H1 (cell line): ENCODE results near the gene OR52I1. TPM values are rescaled to one million over a fixed set of nuclear protein-coding genes. Genes with fewer than 3 reads are reported as not detected.

Experiments
- CTCF ChIA-PET: fragments of 300-600 bp; sonication (Branson Sonifier 250); formaldehyde crosslinking; loops from one replicate; lab custom pipeline; 2021; ENCODE audit not compliant: partially characterized antibody; lab: Charles Lee
- POLR2A ChIA-PET: fragments of 300-600 bp; sonication (Branson Sonifier 250); formaldehyde crosslinking; loops from one replicate; lab custom pipeline; 2021; ENCODE audit warnings: inconsistent platforms; ENCODE audit not compliant: partially characterized antibody; lab: Charles Lee
- DNase-seq, 2 experiments: peaks; one replicate each; pipeline versions ENCODE4 v3.0.0 to v3.0.0-alpha.2; 2010 to 2022; ENCODE audit warnings: low spot score in 2 of 2, low read depth in 1 of 2, mixed read lengths in 1 of 2
- FAIRE-seq: peaks from 2 replicates; lab custom pipeline; 2011; peaks lifted over from hg19 to GRCh38; lab: Jason Lieb, UNC
- H2AFZ ChIP-seq: 2 replicates; pipeline ENCODE4 v1.8.1; 2012; ENCODE audit warnings: low read length, inconsistent platforms
- H2AK5ac ChIP-seq: 2 replicates; pipeline ENCODE4 v1.6.1; 2013; ENCODE audit warnings: low read depth, low read length
- H2BK120ac ChIP-seq: replicated peaks from 2 replicates; pipeline ENCODE3; 2013; ENCODE audit warnings: low read depth, low read length, inconsistent platforms
- H2BK12ac ChIP-seq: 2 replicates; pipeline ENCODE4 v1.6.1; 2013; ENCODE audit warnings: low read depth, low read length
- H2BK15ac ChIP-seq: 2 replicates; pipeline ENCODE4 v1.6.1; 2013; ENCODE audit warnings: low read length
- H2BK20ac ChIP-seq: 2 replicates; pipeline ENCODE4 v1.6.1; 2013; ENCODE audit warnings: low read length
- H2BK5ac ChIP-seq: 2 replicates; pipeline ENCODE4 v1.6.1; 2013; ENCODE audit warnings: low read depth, low read length
- H3K14ac ChIP-seq: 2 replicates; pipeline ENCODE4 v1.6.1; 2013; ENCODE audit warnings: inconsistent platforms; ENCODE audit not compliant: insufficient read length
- H3K18ac ChIP-seq: 2 replicates; pipeline ENCODE4 v1.6.1; 2013; ENCODE audit warnings: low read length; ENCODE audit errors: extremely low read depth
- H3K23ac ChIP-seq: 2 replicates; pipeline ENCODE4 v1.6.1; 2013; ENCODE audit warnings: inconsistent platforms; ENCODE audit not compliant: insufficient read length
- H3K23me2 ChIP-seq: 2 replicates; pipeline ENCODE4 v1.6.1; 2013; ENCODE audit warnings: low read depth, low read length
- H3K27ac ChIP-seq: 2 replicates; pipeline ENCODE4 v1.6.1; 2011; ENCODE audit warnings: low read depth, low read length, inconsistent platforms
- H3K27me3 ChIP-seq, 4 experiments: replicated peaks in 1 of 4; 1 replicate in 1 of 4; 2 replicates in 3 of 4; pipeline versions ENCODE4 v1.6.1 to v1.8.1; 2011 to 2013; ENCODE audit warnings: low read length in 3 of 4, mild to moderate bottlenecking in 3 of 4, inconsistent platforms in 2 of 4, mixed read lengths in 2 of 4, moderate library complexity in 1 of 4; ENCODE audit not compliant: control insufficient read depth in 3 of 4, insufficient read depth in 3 of 4; ENCODE audit errors: extremely low read depth in 1 of 4
- H3K36me3 ChIP-seq, 4 experiments: 2 replicates each; pipeline versions ENCODE4 v1.6.1 to v1.8.1; 2011 to 2013; ENCODE audit warnings: mild to moderate bottlenecking in 4 of 4, low read length in 3 of 4, moderate library complexity in 2 of 4, control low read depth in 1 of 4, inconsistent platforms in 1 of 4; ENCODE audit not compliant: insufficient read depth in 4 of 4, control insufficient read depth in 2 of 4
- H3K4ac ChIP-seq: replicated peaks from 2 replicates; pipeline ENCODE3; 2013; ENCODE audit warnings: low read length, low read depth, mixed read lengths, inconsistent platforms; ENCODE audit not compliant: insufficient read length
- H3K4me1 ChIP-seq, 4 experiments: replicated peaks in 1 of 4; 1 replicate in 1 of 4; 2 replicates in 3 of 4; pipeline versions ENCODE4 v1.6.1 to v1.8.1; 2011 to 2013; ENCODE audit warnings: low read length in 3 of 4, inconsistent platforms in 2 of 4, mixed read lengths in 1 of 4; ENCODE audit not compliant: insufficient read depth in 4 of 4, control insufficient read depth in 3 of 4
- H3K4me2 ChIP-seq, 2 experiments: 2 replicates each; pipeline versions ENCODE4 v1.6.1 to v1.8.1; 2011 to 2013; ENCODE audit warnings: low read depth in 2 of 2, low read length in 2 of 2, control low read depth in 1 of 2, inconsistent platforms in 1 of 2, mild to moderate bottlenecking in 1 of 2; ENCODE audit not compliant: insufficient read depth in 1 of 2
- H3K4me3 ChIP-seq, 4 experiments: fragments of 200-600, 300-600 bp in 1 of 4; sonication (generic), shearing (Covaris generic), sonication (Bioruptor Twin) in 1 of 4; 2 replicates each; pipeline versions ENCODE4 v1.5.1 to v1.8.1; 2011 to 2016; ENCODE audit warnings: low read length in 4 of 4, low read depth in 3 of 4, control low read depth in 2 of 4, inconsistent platforms in 2 of 4, mild to moderate bottlenecking in 2 of 4, mixed read lengths in 1 of 4, moderate library complexity in 1 of 4; ENCODE audit not compliant: insufficient read depth in 2 of 4; ENCODE audit errors: extremely low read depth in 1 of 4
- H3K56ac ChIP-seq: replicated peaks from 2 replicates; pipeline ENCODE3; 2013; ENCODE audit warnings: low read depth, mild to moderate bottlenecking, mixed read lengths, low read length, inconsistent platforms; ENCODE audit not compliant: insufficient read length
- H3K79me1 ChIP-seq: 2 replicates; pipeline ENCODE4 v1.6.1; 2013; ENCODE audit warnings: low read depth, low read length, control low read depth
- H3K79me2 ChIP-seq, 2 experiments: 2 replicates each; pipeline versions ENCODE4 v1.6.1 to v1.8.1; 2012 to 2013; ENCODE audit warnings: low read length in 2 of 2, mild to moderate bottlenecking in 2 of 2, inconsistent platforms in 1 of 2; ENCODE audit not compliant: insufficient read depth in 2 of 2, control insufficient read depth in 1 of 2
- H3K9ac ChIP-seq, 4 experiments: replicated peaks in 1 of 4; 1 replicate in 1 of 4; 2 replicates in 3 of 4; pipeline versions ENCODE4 v1.6.1 to v1.8.1; 2011 to 2013; ENCODE audit warnings: low read depth in 3 of 4, low read length in 3 of 4, control low read depth in 2 of 4, mild to moderate bottlenecking in 2 of 4, moderate library complexity in 2 of 4, inconsistent platforms in 1 of 4; ENCODE audit errors: extremely low read depth in 1 of 4
- H3K9me3 ChIP-seq, 2 experiments: 2 replicates each; pipeline versions ENCODE4 v1.6.1 to v1.8.1; 2012 to 2013; ENCODE audit warnings: mild to moderate bottlenecking in 2 of 2, moderate library complexity in 2 of 2, control low read depth in 1 of 2, inconsistent platforms in 1 of 2, low read depth in 1 of 2, low read length in 1 of 2, mixed read lengths in 1 of 2; ENCODE audit not compliant: insufficient read depth in 2 of 2
- H4K20me1 ChIP-seq, 2 experiments: replicated peaks in 1 of 2; 2 replicates each; pipeline versions ENCODE3 to v1.8.1; 2011 to 2013; ENCODE audit warnings: inconsistent platforms in 2 of 2, low read length in 2 of 2, mild to moderate bottlenecking in 1 of 2; ENCODE audit not compliant: insufficient read depth in 2 of 2, control insufficient read depth in 1 of 2
- H4K5ac ChIP-seq: 2 replicates; pipeline ENCODE4 v1.6.1; 2013; ENCODE audit warnings: low read length, low read depth, mixed read lengths, inconsistent platforms; ENCODE audit not compliant: insufficient read length
- H4K8ac ChIP-seq: 2 replicates; pipeline ENCODE4 v1.8.0; 2013; ENCODE audit warnings: mild to moderate bottlenecking, moderate library complexity, low read length, inconsistent platforms; ENCODE audit not compliant: insufficient read depth; ENCODE audit errors: extremely low read depth
- H4K91ac ChIP-seq: replicated peaks from 2 replicates; pipeline ENCODE3; 2013; ENCODE audit warnings: low read length, mixed read lengths, inconsistent platforms; ENCODE audit not compliant: insufficient read length
- E2F6 ChIP-seq: IDR thresholded peaks from 2 replicates; pipeline ENCODE4 v1.6.1; 2012; ENCODE audit warnings: inconsistent platforms
- GABPA ChIP-seq: IDR thresholded peaks from 2 replicates; pipeline ENCODE4 v1.6.1; 2011; ENCODE audit warnings: mild to moderate bottlenecking, low read length, moderate library complexity, borderline replicate concordance; ENCODE audit not compliant: insufficient read depth
- KDM1A ChIP-seq: fragments of 200-600, 300-600 bp; sonication (generic); IDR thresholded peaks from 2 replicates; pipeline ENCODE4 v1.7.1; 2016; ENCODE audit warnings: mild to moderate bottlenecking, low read length, borderline replicate concordance
- MAX ChIP-seq: IDR thresholded peaks from 2 replicates; pipeline ENCODE4 v1.6.1; 2012; ENCODE audit warnings: inconsistent platforms
- NANOG ChIP-seq: IDR thresholded peaks from 2 replicates; pipeline ENCODE4 v1.6.1; 2011; ENCODE audit warnings: low read length, low read depth, mild to moderate bottlenecking, inconsistent platforms; ENCODE audit not compliant: insufficient read depth, poor library complexity, severe bottlenecking
- NRF1 ChIP-seq: IDR thresholded peaks from 2 replicates; pipeline ENCODE4 v1.6.1; 2011; ENCODE audit warnings: mild to moderate bottlenecking, low read depth, low read length, improper control_type of control experiment
- PHF8 ChIP-seq: fragments of 200-600 bp; sonication (generic); conservative IDR thresholded peaks from 2 replicates; pipeline ENCODE4 v1.7.1; 2012; ENCODE audit warnings: low read depth, mild to moderate bottlenecking, inconsistent platforms, low read length, moderate library complexity
- POU5F1 ChIP-seq: IDR thresholded peaks from 2 replicates; pipeline ENCODE4 v1.6.1; 2011; ENCODE audit warnings: low read depth, mild to moderate bottlenecking, low read length, moderate library complexity
- SAP30 ChIP-seq: fragments of 300-600 bp; sonication (generic); IDR thresholded peaks from 2 replicates; pipeline ENCODE4 v1.7.1; 2012; ENCODE audit warnings: low read length, moderate library complexity, mild to moderate bottlenecking, inconsistent platforms; ENCODE audit not compliant: insufficient read depth, insufficient replicate concordance
- SRF ChIP-seq: IDR thresholded peaks from 2 replicates; pipeline ENCODE4 v1.6.1; 2011; ENCODE audit warnings: mild to moderate bottlenecking, low read depth, low read length, moderate library complexity
- TAF7 ChIP-seq: optimal IDR thresholded peaks from 2 replicates; pipeline ENCODE3; 2011; ENCODE audit warnings: low read depth, mild to moderate bottlenecking, inconsistent platforms, low read length, moderate library complexity, borderline replicate concordance
- WGBS, 2 experiments: shearing (Covaris generic) in 1 of 2; methylation state at CpG; one replicate each; pipeline versions ENCODE4 v1.1.6 to v1.1.7; 2013 to 2015; ENCODE audit warnings: low lambda C conversion rate in 2 of 2, mixed read lengths in 2 of 2, inconsistent platforms in 1 of 2, low coverage in 1 of 2, missing lambda C conversion rate in 1 of 2; ENCODE audit not compliant: insufficient replicate concordance in 2 of 2, insufficient coverage in 1 of 2, insufficient read length in 1 of 2; ENCODE audit errors: extremely low coverage in 1 of 2, missing lambda C conversion rate in 1 of 2; 5-methylcytosine and 5-hydroxymethylcytosine counted together
- polyA plus RNA-seq, 7 experiments: library from polyadenylated mRNA; depleted of rRNA in 3 of 7; stranded (reverse) in 5 of 7; unstranded in 2 of 7; fragments of >200 nt in 5 of 7; fragments of 200-250 nt in 2 of 7; gene quantifications; 1 replicate in 5 of 7; 2 replicates in 1 of 7; 4 replicates in 1 of 7; pipeline versions ENCODE4 v1.2.1 to v1.2.3, GENCODE V29; 2011 to 2013; ENCODE audit warnings: missing spikeins in 2 of 7, mixed read lengths in 2 of 7
- total RNA-seq: library from RNA; stranded (reverse); fragmentation: NEBNext Ultra II Directional; extraction: Animal tissue kit (Norgen Biotek cat#: 25700); gene quantifications from 2 replicates; pipeline ENCODE4 v1.2.1, GENCODE V29; 2021

Gene OR52I1
- total and polyA plus RNA-seq, 2 of the 8 experiments (the other 6 are each of a cell fraction or from before 2014, with no cell fraction given), result not detected

GRCh38 chr11:4642043-4642442 lies 48.2 kb downstream of the OR52I1 start:
- no peak overlapping the region for H2BK15ac ChIP-seq
- no peak overlapping the region for H3K14ac ChIP-seq
- peaks cover 0 to 7% (median 4%) of the 10 kb centered on the region in 4 experiments; a peak in 5 of 7 replicates for H3K27me3 ChIP-seq
- no peaks in the 10 kb centered on the region for H3K4me1 ChIP-seq
- no peaks in the 10 kb centered on the region for H3K79me2 ChIP-seq
- WGBS, 2 experiments, result 83% methylated on average over 7 of the region's 7 CpGs; no CpG with 5 or more reads in 1 of the 2 experiments
- no peak overlapping the region for H3K4me2 ChIP-seq
- H2BK20ac ChIP-seq, result no peak overlapping the region
- no peak overlapping the region for H4K8ac ChIP-seq
- FAIRE-seq, result no peak
- 0 out of 2 replicates have a peak overlapping the region, but pooled peaks have one; percentile 30 for H2BK12ac ChIP-seq
- no peak overlapping the region for H3K4ac ChIP-seq
- DNase-seq, result no peak
- H3K18ac ChIP-seq, result no peak overlapping the region
- no peak overlapping the region for H2BK120ac ChIP-seq
- ChIA-PET POLR2A (no interaction called here), CTCF (interaction anchor here (0.6 kb wide), 1 partner anchor 64 kb away, joined by 3 read pairs; no protein-coding TSS in a partner anchor)
- no peak overlapping the region for H2AFZ ChIP-seq
- no peaks in the 10 kb centered on the region; a peak in 1 of 4 replicates for H3K9me3 ChIP-seq
- H4K20me1 ChIP-seq, result no peaks in the 10 kb centered on the region
- no peak overlapping the region for H2AK5ac ChIP-seq
- H3K27ac ChIP-seq, result no peak overlapping the region
- no peaks in the 10 kb centered on the region for H3K79me1 ChIP-seq
- no peak overlapping the region for H2BK5ac ChIP-seq
- no peak overlapping the region for H3K4me3 ChIP-seq
- H4K91ac ChIP-seq, result no peak overlapping the region
- no peak overlapping the region for H3K23ac ChIP-seq
- no peak overlapping the region for H3K56ac ChIP-seq
- H3K36me3 ChIP-seq, result no peaks in the 10 kb centered on the region
- H3K9ac ChIP-seq, result no peak overlapping the region
- no peaks in the 10 kb centered on the region for H3K23me2 ChIP-seq
- H4K5ac ChIP-seq, result no peak overlapping the region
- no peak for TF ChIP-seq MAX
- no peak for TF ChIP-seq TAF7
- no peak for TF ChIP-seq POU5F1
- no peak for TF ChIP-seq NANOG
- TF ChIP-seq NRF1, result no peak
- no peak for TF ChIP-seq E2F6
- no peak for TF ChIP-seq PHF8
- no peak for TF ChIP-seq GABPA
- no peak for TF ChIP-seq KDM1A
- no peak for TF ChIP-seq SRF
- TF ChIP-seq SAP30, result no peak
